ENCODE data around the gene SERPINB8. TPM values are rescaled to one million over a fixed set of nuclear protein-coding genes. Genes with fewer than 3 reads are reported as not detected.

Gene SERPINB8
- total RNA-seq, 2 donors from 2014 or later, result 0.13 to 0.86 TPM

DNA sequence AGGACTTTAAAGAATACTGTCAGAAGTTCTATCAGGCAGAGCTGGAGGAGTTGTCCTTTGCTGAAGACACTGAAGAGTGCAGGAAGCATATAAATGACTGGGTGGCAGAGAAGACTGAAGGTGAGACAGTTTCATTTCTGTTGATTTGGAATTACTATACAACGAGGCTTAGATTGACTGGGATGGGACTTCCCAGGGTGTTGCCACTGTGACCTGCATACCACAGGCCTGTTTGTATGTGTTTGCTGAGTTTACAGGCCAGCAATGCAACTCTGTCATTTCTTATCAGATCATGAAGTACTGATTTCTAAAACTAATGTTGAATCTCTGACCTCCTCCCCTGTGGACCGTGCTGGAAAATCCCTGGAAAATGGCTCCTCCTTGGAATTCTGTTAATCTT, 11.8 kb downstream of the SERPINB8 start:
- Mint-ChIP-seq H3K9me3 (no peaks in the 10 kb centered on the region), H3K36me3 (ENCODE audit: low read depth) (no peaks in the 10 kb centered on the region), H3K4me1 (peaks cover 2% of the 10 kb centered on the region), H3K27me3 (ENCODE audit: insufficient read depth) (peaks cover 46% of the 10 kb centered on the region), H3K4me3 (no peak overlapping the region), H3K27ac (no peak overlapping the region)
- TF ChIP-seq CTCF (conservative IDR thresholded peaks at IDR 0.05), result no peak
- H3K4me3 ChIP-seq (ENCODE audit: low read length), result no peak overlapping the region
- 90 to 95% methylated on average over 2 of the region's 2 CpGs for WGBS, 2 experiments (ENCODE audit: insufficient coverage in 1 of 2, insufficient read length in 1 of 2)
- no peaks in the 10 kb centered on the region for H3K9me3 ChIP-seq (ENCODE audit: control insufficient read depth, low read length)
- H3K4me1 ChIP-seq (ENCODE audit: control insufficient read depth, insufficient read depth, low read length), result no peaks in the 10 kb centered on the region
- H3K9ac ChIP-seq (ENCODE audit: extremely low read depth, low read length, poor library complexity, severe bottlenecking), result no peak overlapping the region
- H3K27me3 ChIP-seq (ENCODE audit: control insufficient read depth, insufficient read depth, low read length, poor library complexity, severe bottlenecking), result no peaks in the 10 kb centered on the region
- no peak overlapping the region for H3K27ac ChIP-seq (ENCODE audit: low read depth, low read length)
- no peaks in the 10 kb centered on the region for H3K36me3 ChIP-seq (ENCODE audit: control insufficient read depth, insufficient read depth, low read length)
- DNase-seq, result no peak

DNA sequence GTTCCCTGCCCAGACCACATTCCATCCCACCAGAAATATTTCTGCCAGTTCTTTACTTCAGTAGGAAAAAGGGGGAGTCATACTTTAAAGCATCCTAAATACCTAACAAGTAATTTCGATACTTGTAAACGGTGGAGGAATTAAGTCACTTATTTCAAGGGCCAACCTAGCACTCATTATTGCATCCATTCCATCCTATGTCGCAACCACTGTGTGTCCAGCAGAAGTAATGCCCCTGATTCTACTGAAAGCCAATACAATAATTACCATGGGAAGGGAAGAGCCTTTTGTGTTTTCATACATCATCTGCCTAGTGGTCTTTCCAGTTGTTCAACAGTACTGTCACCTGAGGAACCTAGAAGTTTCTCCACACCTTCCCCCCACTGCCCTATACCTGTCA, 12.5 kb downstream of the SERPINB8 start:
- 86 to 100% methylated on average over 3 of the region's 3 CpGs for WGBS, 2 experiments (ENCODE audit: insufficient coverage in 1 of 2, insufficient read length in 1 of 2)
- no peak for TF ChIP-seq CTCF (conservative IDR thresholded peaks at IDR 0.05)

GRCh38 chr18:63986885-63987284, 17.0 kb downstream of the SERPINB8 start:
- Histone ChIP-seq H3K36me3 (ENCODE audit: control insufficient read depth, insufficient read depth, low read length) (no peaks in the 10 kb centered on the region), H3K27me3 (ENCODE audit: control insufficient read depth, insufficient read depth, low read length, poor library complexity, severe bottlenecking) (no peaks in the 10 kb centered on the region), H3K9ac (ENCODE audit: extremely low read depth, low read length, poor library complexity, severe bottlenecking) (no peak overlapping the region), H3K4me1 (ENCODE audit: control insufficient read depth, insufficient read depth, low read length) (no peaks in the 10 kb centered on the region), H3K4me3 (ENCODE audit: low read length) (no peak overlapping the region), H3K27ac (ENCODE audit: low read depth, low read length) (no peak overlapping the region), H3K9me3 (ENCODE audit: control insufficient read depth, low read length) (no peaks in the 10 kb centered on the region)
- no peak overlapping the region for H3K27ac Mint-ChIP-seq
- H3K36me3 Mint-ChIP-seq (ENCODE audit: low read depth), result no peaks in the 10 kb centered on the region
- H3K9me3 Mint-ChIP-seq, result no peaks in the 10 kb centered on the region
- H3K4me1 Mint-ChIP-seq, result no peaks in the 10 kb centered on the region
- TF ChIP-seq CTCF (conservative IDR thresholded peaks at IDR 0.05), result no peak
- no peak for DNase-seq
- 88 to 91% methylated on average over 5 to 7 of the region's 7 CpGs for WGBS, 2 experiments (ENCODE audit: insufficient coverage in 1 of 2, insufficient read length in 1 of 2)
- no peak overlapping the region for H3K4me3 Mint-ChIP-seq
- peaks cover 26% of the 10 kb centered on the region for H3K27me3 Mint-ChIP-seq (ENCODE audit: insufficient read depth)

More for the DNA sequence above, 12.5 kb downstream of the SERPINB8 start:
- no peak for DNase-seq
- Histone ChIP-seq H3K4me1 (ENCODE audit: control insufficient read depth, insufficient read depth, low read length) (no peaks in the 10 kb centered on the region), H3K4me3 (ENCODE audit: low read length) (no peak overlapping the region), H3K9me3 (ENCODE audit: control insufficient read depth, low read length) (no peaks in the 10 kb centered on the region), H3K9ac (ENCODE audit: extremely low read depth, low read length, poor library complexity, severe bottlenecking) (no peak overlapping the region), H3K27ac (ENCODE audit: low read depth, low read length) (no peak overlapping the region), H3K27me3 (ENCODE audit: control insufficient read depth, insufficient read depth, low read length, poor library complexity, severe bottlenecking) (no peaks in the 10 kb centered on the region), H3K36me3 (ENCODE audit: control insufficient read depth, insufficient read depth, low read length) (no peaks in the 10 kb centered on the region)
- peaks cover 2% of the 10 kb centered on the region for H3K4me1 Mint-ChIP-seq
- no peak overlapping the region for H3K4me3 Mint-ChIP-seq
- peaks cover 43% of the 10 kb centered on the region for H3K27me3 Mint-ChIP-seq (ENCODE audit: insufficient read depth)
- H3K27ac Mint-ChIP-seq, result no peak overlapping the region
- no peaks in the 10 kb centered on the region for H3K9me3 Mint-ChIP-seq
- no peaks in the 10 kb centered on the region for H3K36me3 Mint-ChIP-seq (ENCODE audit: low read depth)

Measured in endodermal cell (in vitro differentiated cells).